Activated CD4-positive, alpha-beta T cell treated with anti-CD3 and anti-CD28 coated beads, Interleukin-2, amount 10 ng/mL, durations not matched to agents 24 days and 14 days (primary cell): ENCODE results near the gene RASA3. TPM values are rescaled to one million over a fixed set of nuclear protein-coding genes. Genes with fewer than 3 reads are reported as not detected.
"Not testable (repeated sequence)": the region's sequence is repeated elsewhere in the genome, so short reads cannot be mapped to it uniquely, and the experiment has no call there.

Experiments used
- DNase-seq: peaks from one replicate; pipeline ENCODE4 v3.0.0; 2022
- H3K27ac Mint-ChIP-seq: one replicate; pipeline ENCODE4 v1.8.0; 2022; ENCODE audit warnings: mild to moderate bottlenecking, mixed read lengths
- H3K27me3 Mint-ChIP-seq: one replicate; pipeline ENCODE4 v1.8.0; 2022; ENCODE audit warnings: mixed read lengths
- H3K36me3 Mint-ChIP-seq: one replicate; pipeline ENCODE4 v1.8.0; 2022; ENCODE audit warnings: low read depth, mild to moderate bottlenecking, mixed read lengths
- H3K4me1 Mint-ChIP-seq: one replicate; pipeline ENCODE4 v1.8.0; 2021; ENCODE audit warnings: mixed read lengths
- H3K4me3 Mint-ChIP-seq: one replicate; pipeline ENCODE4 v1.8.0; 2022; ENCODE audit warnings: mild to moderate bottlenecking, moderate library complexity, mixed read lengths
- H3K9me3 Mint-ChIP-seq: one replicate; pipeline ENCODE4 v1.8.0; 2021; ENCODE audit warnings: mixed read lengths
- intact Hi-C: fragments of 100-400 bp; cut with micrococcal nuclease; formaldehyde crosslinking; loops from one replicate; pipeline ENCODE4 v1.15.1; 2023
- total RNA-seq: library from RNA; stranded (reverse); gene quantifications from 2 replicates; pipeline ENCODE4 v1.2.3, GENCODE V29; 2022

The RASA3 gene
- total RNA-seq, 1 donor from 2014 or later: 15.9 TPM

GRCh38 chr13:114161644-114162532 is 29.5 kb upstream of the RASA3 start:
- no peaks in the 10 kb centered on the region for H3K9me3 Mint-ChIP-seq
- H3K4me3 Mint-ChIP-seq: peak overlapping the region; percentile 59
- H3K36me3 Mint-ChIP-seq: peaks cover 8% of the 10 kb centered on the region
- DNase-seq: peak; percentile 74
- intact Hi-C loops: no loop called here
- H3K27ac Mint-ChIP-seq: peak overlapping the region; percentile 53
- peaks cover 40% of the 10 kb centered on the region for H3K4me1 Mint-ChIP-seq
- H3K27me3 Mint-ChIP-seq: peaks cover 27% of the 10 kb centered on the region

- Mint-ChIP-seq H3K4me3 (no peak overlapping the region), H3K27me3 (peaks cover 27% of the 10 kb centered on the region), H3K36me3 (peaks cover 13% of the 10 kb centered on the region), H3K27ac (no peak overlapping the region), H3K4me1 (peaks cover 47% of the 10 kb centered on the region), H3K9me3 (no peaks in the 10 kb centered on the region)
- no peak for DNase-seq
- intact Hi-C loops: no loop called here
These were observed 28.7 kb upstream of the RASA3 start for GRCh38 chr13:114161028-114161556.

- intact Hi-C loops, H3K9me3 Mint-ChIP-seq, H3K4me3 Mint-ChIP-seq, H3K27ac Mint-ChIP-seq, DNase-seq: not testable (repeated sequence)
- peaks cover 13% of the 10 kb centered on the region for H3K36me3 Mint-ChIP-seq
- H3K27me3 Mint-ChIP-seq: peaks cover 20% of the 10 kb centered on the region
- H3K4me1 Mint-ChIP-seq: peaks cover 51% of the 10 kb centered on the region
These were observed 26.6 kb upstream of the RASA3 start for GRCh38 chr13:114158869-114159666.

GRCh38 chr13:114157869-114158495 is 25.6 kb upstream of the RASA3 start:
- intact Hi-C loops: no loop called here
- H3K27me3 Mint-ChIP-seq: peaks cover 18% of the 10 kb centered on the region
- H3K4me3 Mint-ChIP-seq: no peak overlapping the region
- peak; percentile 69 for DNase-seq
- H3K4me1 Mint-ChIP-seq: peaks cover 58% of the 10 kb centered on the region
- H3K36me3 Mint-ChIP-seq: peaks cover 17% of the 10 kb centered on the region
- H3K27ac Mint-ChIP-seq: no peak overlapping the region
- H3K9me3 Mint-ChIP-seq: peaks cover 9% of the 10 kb centered on the region

GRCh38 chr13:114155926-114156883 is 23.8 kb upstream of the RASA3 start:
- H3K27ac Mint-ChIP-seq: peak overlapping the region; percentile 87
- peaks cover 9% of the 10 kb centered on the region for H3K9me3 Mint-ChIP-seq
- peaks cover 17% of the 10 kb centered on the region for H3K36me3 Mint-ChIP-seq
- intact Hi-C loops: no loop called here
- DNase-seq: peak; percentile 79
- H3K27me3 Mint-ChIP-seq: peaks cover 18% of the 10 kb centered on the region
- peaks cover 59% of the 10 kb centered on the region for H3K4me1 Mint-ChIP-seq
- peak overlapping the region; percentile 61 for H3K4me3 Mint-ChIP-seq

GRCh38 chr13:114155320-114155719 is 22.9 kb upstream of the RASA3 start:
- peaks cover 16% of the 10 kb centered on the region for H3K36me3 Mint-ChIP-seq
- peaks cover 9% of the 10 kb centered on the region for H3K9me3 Mint-ChIP-seq
- peaks cover 12% of the 10 kb centered on the region for H3K27me3 Mint-ChIP-seq
- no peak for DNase-seq
- intact Hi-C loops: no loop called here
- H3K27ac Mint-ChIP-seq: no peak overlapping the region
- no peak overlapping the region for H3K4me3 Mint-ChIP-seq
- peaks cover 61% of the 10 kb centered on the region for H3K4me1 Mint-ChIP-seq

- Mint-ChIP-seq H3K27me3 (peaks cover 6% of the 10 kb centered on the region), H3K9me3 (peaks cover 9% of the 10 kb centered on the region), H3K36me3 (peaks cover 13% of the 10 kb centered on the region), H3K27ac (peak overlapping the region; percentile 56), H3K4me3 (peak overlapping the region; percentile 44), H3K4me1 (peaks cover 61% of the 10 kb centered on the region)
- intact Hi-C loops: no loop called here
- DNase-seq: no peak
These were observed 22.1 kb upstream of the RASA3 start for GRCh38 chr13:114154476-114154875.

- Mint-ChIP-seq H3K36me3 (peaks cover 9% of the 10 kb centered on the region), H3K27me3 (no peaks in the 10 kb centered on the region), H3K27ac (peak overlapping the region; percentile 14), H3K4me3 (peak overlapping the region; percentile 16), H3K9me3 (peaks cover 9% of the 10 kb centered on the region), H3K4me1 (peaks cover 67% of the 10 kb centered on the region)
- DNase-seq: peak; percentile 61
- intact Hi-C loops: loop anchor here (2.0 kb wide), 1 partner anchor 43 kb away; no protein-coding TSS in a partner anchor
These were observed 21.2 kb upstream of the RASA3 start for GRCh38 chr13:114153485-114154080.

- H3K4me1 Mint-ChIP-seq: peaks cover 69% of the 10 kb centered on the region
- peak; percentile 56 for DNase-seq
- H3K27ac Mint-ChIP-seq: no peak overlapping the region
- peaks cover 9% of the 10 kb centered on the region for H3K36me3 Mint-ChIP-seq
- intact Hi-C loops: loop anchor here (2.0 kb wide), 1 partner anchor 42 kb away; no protein-coding TSS in a partner anchor
- H3K4me3 Mint-ChIP-seq: no peak overlapping the region
- peaks cover 9% of the 10 kb centered on the region for H3K9me3 Mint-ChIP-seq
- no peaks in the 10 kb centered on the region for H3K27me3 Mint-ChIP-seq
These were observed 20.5 kb upstream of the RASA3 start for GRCh38 chr13:114152831-114153371.

GRCh38 chr13:114152285-114152645 is 19.8 kb upstream of the RASA3 start:
- Mint-ChIP-seq H3K4me3 (no peak overlapping the region), H3K4me1 (peaks cover 67% of the 10 kb centered on the region), H3K9me3 (peaks cover 9% of the 10 kb centered on the region), H3K27me3 (no peaks in the 10 kb centered on the region), H3K36me3 (peaks cover 9% of the 10 kb centered on the region), H3K27ac (no peak overlapping the region)
- peak; percentile 57 for DNase-seq
- intact Hi-C loops: loop anchor here (2.0 kb wide), 1 partner anchor 41 kb away; no protein-coding TSS in a partner anchor

- peaks cover 9% of the 10 kb centered on the region for H3K36me3 Mint-ChIP-seq
- peaks cover 9% of the 10 kb centered on the region for H3K9me3 Mint-ChIP-seq
- no peaks in the 10 kb centered on the region for H3K27me3 Mint-ChIP-seq
- intact Hi-C loops: loop anchor here (2.0 kb wide), 1 partner anchor 41 kb away; no protein-coding TSS in a partner anchor
- peak; percentile 74 for DNase-seq
- peaks cover 68% of the 10 kb centered on the region for H3K4me1 Mint-ChIP-seq
- peak overlapping the region; percentile 46 for H3K27ac Mint-ChIP-seq
- peak overlapping the region; percentile 53 for H3K4me3 Mint-ChIP-seq
These were observed 19.3 kb upstream of the RASA3 start for GRCh38 chr13:114151565-114152284.
